CD4-positive, alpha-beta T cell (primary cell): ENCODE measurements around the gene RASA1. TPM values are rescaled to one million over a fixed set of nuclear protein-coding genes. Genes with fewer than 3 reads are reported as not detected.

Experiments used
- ATAC-seq: fragments of 200-7000 bp; cut with Tn5 transposase; one replicate; pipeline ENCODE4 v1.10.0; 2022; ENCODE audit warnings: mild to moderate bottlenecking; ENCODE audit not compliant: poor library complexity
- CTCF ChIA-PET: fragments of 350-600 bp; sonication (Branson Sonifier 250); formaldehyde crosslinking; loops from one replicate; lab custom pipeline; 2021; ENCODE audit warnings: antibody characterized with exemption, inconsistent platforms; lab: Charles Lee
- POLR2A ChIA-PET: fragments of 350-600 bp; sonication (Branson Sonifier 250); formaldehyde crosslinking; loops from one replicate; lab custom pipeline; 2021; ENCODE audit warnings: antibody characterized with exemption, inconsistent platforms; lab: Charles Lee
- DNase-seq, 14 experiments: peaks; one replicate each; pipeline ENCODE4 v3.0.0-alpha.2; 2013 to 2020; ENCODE audit warnings: mixed read lengths in 2 of 14
- H3K27ac ChIP-seq, 2 donors: one replicate each; pipeline versions ENCODE4 v1.5.1 to v1.7.0; 2013; ENCODE audit warnings: low read length in 2 of 2, low read depth in 1 of 2, mild to moderate bottlenecking in 1 of 2
- H3K27me3 ChIP-seq, 2 experiments: 1 replicate in 1 of 2; 2 replicates in 1 of 2; pipeline versions ENCODE4 v1.6.1 to v1.7.0; 2013; ENCODE audit warnings: low read length in 2 of 2, control low read depth in 1 of 2, mild to moderate bottlenecking in 1 of 2, moderate library complexity in 1 of 2; ENCODE audit not compliant: insufficient read depth in 2 of 2, control insufficient read depth in 1 of 2
- H3K36me3 ChIP-seq: one replicate; pipeline ENCODE4 v1.6.1; 2013; ENCODE audit warnings: low read length, control low read depth; ENCODE audit not compliant: insufficient read depth
- H3K4me1 ChIP-seq: one replicate; pipeline ENCODE4 v1.6.1; 2013; ENCODE audit warnings: low read length, control low read depth; ENCODE audit not compliant: insufficient read depth
- H3K4me3 ChIP-seq: one replicate; pipeline ENCODE4 v1.5.1; 2013; ENCODE audit warnings: mild to moderate bottlenecking, low read length, moderate library complexity
- H3K9me3 ChIP-seq, 2 experiments: 1 replicate in 1 of 2; 2 replicates in 1 of 2; pipeline versions ENCODE4 v1.6.1 to v1.7.0; 2013; ENCODE audit warnings: low read length in 2 of 2, mild to moderate bottlenecking in 2 of 2, control low read depth in 1 of 2, moderate library complexity in 1 of 2; ENCODE audit not compliant: control insufficient read depth in 1 of 2, insufficient read depth in 1 of 2
- H3K27ac Mint-ChIP-seq: one replicate; pipeline ENCODE4 v1.8.0; 2020; ENCODE audit warnings: mixed read lengths
- H3K27me3 Mint-ChIP-seq: one replicate; pipeline ENCODE4 v1.8.0; 2021; ENCODE audit warnings: mixed read lengths
- H3K36me3 Mint-ChIP-seq: one replicate; pipeline ENCODE4 v1.8.0; 2021; ENCODE audit warnings: low read depth, mixed read lengths
- H3K4me1 Mint-ChIP-seq: one replicate; pipeline ENCODE4 v1.8.0; 2021; ENCODE audit warnings: low read depth, mixed read lengths
- H3K4me3 Mint-ChIP-seq: one replicate; pipeline ENCODE4 v1.8.0; 2020; ENCODE audit warnings: mild to moderate bottlenecking, mixed read lengths
- H3K9me3 Mint-ChIP-seq: one replicate; pipeline ENCODE4 v1.8.0; 2020; ENCODE audit warnings: mixed read lengths
- intact Hi-C, 2 experiments: fragments of 100-400 bp; cut with DNase I in 1 of 2; cut with micrococcal nuclease in 1 of 2; formaldehyde crosslinking; loops; one replicate each; pipeline versions ENCODE4 v1.15.1 to v1.9.0; 2023 to 2025; cut with DNase I, micrococcal nuclease
- total RNA-seq, 174 experiments: library from RNA in 2 of 174; stranded (reverse) in 2 of 174; gene quantifications; one replicate each; pipeline ENCODE4 v1.2.3 and lab custom pipeline; 2021 to 2026
- TF ChIP-seq, protein P1 (sequence below): fragments of 200-600 bp; IDR thresholded peaks from one replicate; pipeline ENCODE4 v1.8.0; 2022; ENCODE audit warnings: antibody characterized with exemption, mild to moderate bottlenecking

The RASA1 gene
- total RNA-seq, 2 experiments from 2014 or later: 15.1 to 15.4 TPM

DNA sequence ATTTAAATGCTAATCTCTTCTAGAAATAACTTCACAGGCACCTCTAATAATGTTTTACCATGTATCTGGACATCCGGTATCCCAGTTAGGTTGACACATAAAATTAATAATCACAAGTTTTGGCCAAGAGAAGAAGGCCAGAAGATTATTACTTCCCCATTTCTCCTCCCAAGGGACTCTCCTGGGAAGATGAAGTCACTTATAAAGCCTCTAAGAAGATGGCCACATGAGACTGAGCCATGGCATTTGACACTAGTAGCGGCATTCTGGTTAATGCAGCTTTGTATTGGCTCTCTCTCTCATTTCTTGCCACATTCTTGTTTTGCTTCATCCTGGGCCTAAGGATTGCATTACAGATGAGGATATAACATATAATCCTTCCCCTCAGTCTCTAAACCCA is 34.5 kb upstream of the RASA1 start:
- ATAC-seq (no peak), DNase-seq (no peak)
- TF ChIP-seq, protein P1, sequence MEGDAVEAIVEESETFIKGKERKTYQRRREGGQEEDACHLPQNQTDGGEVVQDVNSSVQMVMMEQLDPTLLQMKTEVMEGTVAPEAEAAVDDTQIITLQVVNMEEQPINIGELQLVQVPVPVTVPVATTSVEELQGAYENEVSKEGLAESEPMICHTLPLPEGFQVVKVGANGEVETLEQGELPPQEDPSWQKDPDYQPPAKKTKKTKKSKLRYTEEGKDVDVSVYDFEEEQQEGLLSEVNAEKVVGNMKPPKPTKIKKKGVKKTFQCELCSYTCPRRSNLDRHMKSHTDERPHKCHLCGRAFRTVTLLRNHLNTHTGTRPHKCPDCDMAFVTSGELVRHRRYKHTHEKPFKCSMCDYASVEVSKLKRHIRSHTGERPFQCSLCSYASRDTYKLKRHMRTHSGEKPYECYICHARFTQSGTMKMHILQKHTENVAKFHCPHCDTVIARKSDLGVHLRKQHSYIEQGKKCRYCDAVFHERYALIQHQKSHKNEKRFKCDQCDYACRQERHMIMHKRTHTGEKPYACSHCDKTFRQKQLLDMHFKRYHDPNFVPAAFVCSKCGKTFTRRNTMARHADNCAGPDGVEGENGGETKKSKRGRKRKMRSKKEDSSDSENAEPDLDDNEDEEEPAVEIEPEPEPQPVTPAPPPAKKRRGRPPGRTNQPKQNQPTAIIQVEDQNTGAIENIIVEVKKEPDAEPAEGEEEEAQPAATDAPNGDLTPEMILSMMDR: no peak
- no peaks in the 10 kb centered on the region for H3K27me3 ChIP-seq
- Mint-ChIP-seq H3K9me3 (no peaks in the 10 kb centered on the region), H3K4me3 (no peak overlapping the region), H3K27ac (no peak overlapping the region), H3K27me3 (no peaks in the 10 kb centered on the region), H3K36me3 (no peaks in the 10 kb centered on the region), H3K4me1 (peaks cover 11% of the 10 kb centered on the region)
- ChIA-PET POLR2A (no interaction called here), CTCF (no interaction called here)
- H3K4me3 ChIP-seq: no peak overlapping the region
- H3K36me3 ChIP-seq: no peaks in the 10 kb centered on the region
- no peak overlapping the region for H3K27ac ChIP-seq
- H3K9me3 ChIP-seq: no peaks in the 10 kb centered on the region
- intact Hi-C loops: no loop called here
- H3K4me1 ChIP-seq: peaks cover 5% of the 10 kb centered on the region

DNA sequence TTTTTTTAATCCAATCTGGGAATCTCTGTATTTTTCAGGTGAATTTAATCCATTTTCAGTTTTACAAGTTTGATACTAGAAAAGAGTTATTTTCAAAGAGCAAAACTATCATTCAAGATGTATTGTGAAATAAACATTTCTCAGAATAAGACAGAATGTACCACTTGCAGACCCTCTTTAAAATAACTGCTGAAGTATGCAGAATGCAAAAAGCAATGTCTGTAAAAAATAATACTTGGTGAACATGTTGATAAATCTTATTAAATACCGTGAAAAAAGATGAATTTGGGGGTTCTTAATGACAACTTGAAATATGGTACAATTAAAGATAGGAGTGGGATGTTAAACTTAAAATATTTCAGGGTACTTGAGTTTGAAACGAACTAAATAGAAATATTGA is 26.1 kb upstream of the RASA1 start:
- no peak overlapping the region for H3K4me3 Mint-ChIP-seq
- intact Hi-C loops: no loop called here
- no peaks in the 10 kb centered on the region for H3K27me3 ChIP-seq
- TF ChIP-seq, protein P1: no peak
- CTCF ChIA-PET: no interaction called here
- no peak overlapping the region for H3K27ac ChIP-seq
- H3K27ac Mint-ChIP-seq: no peak overlapping the region
- no peak overlapping the region for H3K4me3 ChIP-seq
- POLR2A ChIA-PET: interaction anchor here (0.5 kb wide), 1 partner anchor 19 kb away, joined by 3 read pairs; no protein-coding TSS in a partner anchor
- no peaks in the 10 kb centered on the region for H3K4me1 ChIP-seq
- H3K9me3 Mint-ChIP-seq: no peaks in the 10 kb centered on the region
- no peaks in the 10 kb centered on the region for H3K4me1 Mint-ChIP-seq
- ATAC-seq (no peak), DNase-seq (no peak)
- H3K36me3 Mint-ChIP-seq: no peaks in the 10 kb centered on the region
- H3K9me3 ChIP-seq: no peaks in the 10 kb centered on the region
- H3K36me3 ChIP-seq: no peaks in the 10 kb centered on the region
- no peaks in the 10 kb centered on the region for H3K27me3 Mint-ChIP-seq

DNA sequence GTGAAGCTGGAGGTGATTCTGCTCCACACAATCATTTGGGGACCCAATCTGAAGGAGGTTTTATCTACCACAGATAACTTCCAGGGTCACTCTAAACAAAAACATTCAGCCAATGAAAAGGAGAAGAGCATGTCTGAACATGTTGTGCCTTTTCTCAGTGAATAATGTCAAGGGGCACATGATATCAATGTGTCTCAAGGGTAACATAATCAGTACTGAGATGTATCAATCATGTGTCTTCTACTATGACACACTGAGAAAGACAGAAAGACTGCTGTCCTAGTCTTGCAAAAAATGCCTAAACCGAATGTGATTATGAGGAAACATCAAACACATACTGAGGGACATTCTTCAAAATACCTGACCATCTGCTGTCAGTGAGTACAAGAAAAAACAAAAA is 25.4 kb upstream of the RASA1 start:
- Histone ChIP-seq H3K4me1 (no peaks in the 10 kb centered on the region), H3K9me3 (no peaks in the 10 kb centered on the region), H3K27me3 (no peaks in the 10 kb centered on the region), H3K4me3 (no peak overlapping the region), H3K27ac (no peak overlapping the region), H3K36me3 (no peaks in the 10 kb centered on the region)
- DNase-seq (no peak), ATAC-seq (no peak)
- Mint-ChIP-seq H3K36me3 (no peaks in the 10 kb centered on the region), H3K27ac (no peak overlapping the region), H3K4me3 (no peak overlapping the region), H3K9me3 (no peaks in the 10 kb centered on the region), H3K4me1 (no peaks in the 10 kb centered on the region), H3K27me3 (no peaks in the 10 kb centered on the region)
- ChIA-PET POLR2A (no interaction called here), CTCF (no interaction called here)
- intact Hi-C loops: no loop called here
- TF ChIP-seq, protein P1: no peak
